GM18873 (cell line): ENCODE results near the gene SMAD6.

Source experiments
- ATAC-seq: cut with Tn5 transposase; IDR thresholded peaks from one replicate; pipeline ENCODE4 v1.9.1; 2021; ENCODE audit warnings: mild to moderate bottlenecking, moderate library complexity, moderate number of reproducible peaks; ENCODE audit not compliant: unreplicated experiment, low FRiP score

The SMAD6 gene

GRCh38 chr15:66718220-66718988, 16.4 kb downstream of the SMAD6 start:
- ATAC-seq = no peak

DNA sequence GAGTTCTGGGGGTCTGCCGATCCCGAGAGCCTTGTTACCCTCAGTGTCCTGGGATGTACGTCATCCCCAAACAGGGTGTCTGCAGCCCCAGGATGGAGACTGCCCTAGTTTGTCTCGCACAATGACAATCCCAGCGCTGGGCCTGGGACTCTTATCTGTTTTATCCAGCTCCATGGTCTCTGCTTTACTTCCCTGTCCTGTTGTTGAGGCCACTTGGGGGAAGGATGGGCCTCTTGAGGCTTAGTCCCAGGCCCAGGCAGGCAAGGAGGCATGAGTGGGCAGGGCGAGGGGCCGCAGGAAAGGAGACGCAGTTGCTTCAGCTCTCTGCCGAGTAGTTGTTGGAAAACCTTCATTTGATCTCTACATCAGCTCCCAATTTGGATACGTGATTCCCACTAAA, 17.4 kb downstream of the SMAD6 start:
- no peak for ATAC-seq

- no peak for ATAC-seq
These were observed 18.4 kb downstream of the SMAD6 start for GRCh38 chr15:66720206-66721010.

DNA sequence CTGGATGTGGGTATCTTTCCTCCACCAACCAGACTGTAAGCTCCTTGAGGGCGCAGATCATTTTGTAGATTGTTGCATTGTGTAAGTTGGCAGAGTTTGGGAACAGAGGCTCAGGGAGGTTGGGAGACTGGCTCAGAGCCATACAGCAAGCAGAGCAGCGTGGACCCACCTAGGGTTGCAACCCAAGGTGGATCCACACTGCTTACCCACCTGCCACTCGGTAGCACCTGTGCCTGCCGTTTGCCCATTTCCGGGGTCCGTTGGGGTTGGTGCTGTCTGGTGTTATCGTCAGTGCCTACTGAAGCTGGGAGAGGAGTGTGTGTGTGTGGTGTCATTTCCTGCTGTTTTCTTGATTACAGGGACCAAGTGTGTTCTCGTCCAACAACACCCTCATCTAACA, 19.0 kb downstream of the SMAD6 start:
- no peak for ATAC-seq

- no peak for ATAC-seq
These were observed 19.5 kb downstream of the SMAD6 start for GRCh38 chr15:66721501-66721937.

GRCh38 chr15:66721954-66722353, 19.9 kb downstream of the SMAD6 start:
- ATAC-seq = no peak

DNA sequence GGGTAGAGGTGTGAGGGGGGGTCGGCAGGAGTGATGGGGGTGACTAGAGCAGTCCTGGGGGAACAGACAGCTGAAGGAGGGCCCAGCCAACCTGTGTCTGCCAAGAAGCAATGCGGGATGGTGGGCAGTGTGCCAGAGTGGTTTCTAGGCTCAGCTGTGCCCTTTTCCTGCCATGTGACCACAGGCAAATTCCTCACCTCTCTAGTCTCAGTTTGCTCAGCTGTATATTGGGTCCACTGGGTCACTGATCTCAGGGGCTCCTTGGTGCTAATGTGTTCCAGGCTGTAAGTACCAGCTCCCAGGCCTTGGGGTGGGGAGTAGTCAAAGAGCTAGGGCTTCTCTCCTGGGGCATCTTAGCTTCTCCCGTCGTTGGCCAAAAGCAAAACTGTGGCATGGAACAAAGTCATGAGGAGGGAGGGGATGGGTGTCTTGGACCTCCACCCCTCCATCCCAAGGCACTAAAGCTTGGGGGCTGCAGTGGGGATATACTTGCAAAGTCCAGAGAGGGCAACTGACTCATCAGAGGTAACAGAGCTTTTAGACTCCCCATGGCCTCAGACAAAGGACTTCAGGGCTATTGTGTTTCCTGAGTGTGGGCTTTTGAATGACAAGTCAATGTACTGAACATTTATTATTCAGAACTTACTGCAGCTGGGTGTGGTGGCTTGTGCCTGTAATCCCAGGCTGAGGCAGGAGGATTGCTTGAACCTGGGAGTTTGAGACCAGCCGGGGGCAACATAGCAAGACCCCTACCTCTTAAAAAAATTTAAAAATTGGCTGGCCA, 20.9 kb downstream of the SMAD6 start:
- ATAC-seq = no peak

DNA sequence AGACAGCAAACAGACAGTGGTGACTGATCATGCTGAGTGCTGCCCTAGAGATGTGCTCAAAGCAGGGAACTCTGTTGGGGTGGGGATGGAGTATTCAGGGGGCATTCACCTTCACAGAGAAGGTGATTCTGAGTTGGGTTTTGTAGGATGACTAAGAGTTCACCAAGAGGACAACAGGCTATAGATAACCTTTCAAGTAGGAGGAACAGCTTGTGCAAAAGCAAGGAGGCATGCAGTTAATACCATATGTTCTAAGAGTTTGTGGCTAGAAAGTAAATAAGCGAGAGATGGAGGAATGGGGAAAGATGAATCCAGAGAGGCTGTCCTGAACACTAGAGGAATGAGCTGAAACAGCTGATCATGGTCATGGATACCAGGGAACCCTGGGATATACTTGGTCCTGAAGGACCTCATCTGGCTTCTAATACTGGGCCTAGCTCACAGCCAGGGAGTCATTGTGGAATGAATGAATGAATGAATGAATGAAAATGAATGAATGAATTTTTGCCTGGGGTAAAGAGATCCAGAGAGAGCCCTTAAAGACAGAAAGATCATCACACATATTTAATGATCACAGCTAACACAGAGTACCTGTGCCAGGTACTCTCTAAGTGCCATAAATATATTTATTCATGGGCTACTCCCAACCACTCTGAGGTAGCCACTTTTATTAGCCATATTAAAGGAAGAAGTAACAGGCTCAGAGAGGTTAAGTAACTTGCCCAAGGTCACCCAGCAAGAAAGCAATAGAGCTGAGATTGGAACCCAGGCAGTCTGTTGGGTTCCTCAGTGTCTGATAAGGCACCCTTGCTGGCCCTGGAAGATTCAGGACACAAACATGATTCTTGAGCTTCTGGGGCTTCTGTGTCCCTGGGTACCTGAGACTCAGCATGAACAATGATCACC, 22.0 kb downstream of the SMAD6 start:
- no peak for ATAC-seq

DNA sequence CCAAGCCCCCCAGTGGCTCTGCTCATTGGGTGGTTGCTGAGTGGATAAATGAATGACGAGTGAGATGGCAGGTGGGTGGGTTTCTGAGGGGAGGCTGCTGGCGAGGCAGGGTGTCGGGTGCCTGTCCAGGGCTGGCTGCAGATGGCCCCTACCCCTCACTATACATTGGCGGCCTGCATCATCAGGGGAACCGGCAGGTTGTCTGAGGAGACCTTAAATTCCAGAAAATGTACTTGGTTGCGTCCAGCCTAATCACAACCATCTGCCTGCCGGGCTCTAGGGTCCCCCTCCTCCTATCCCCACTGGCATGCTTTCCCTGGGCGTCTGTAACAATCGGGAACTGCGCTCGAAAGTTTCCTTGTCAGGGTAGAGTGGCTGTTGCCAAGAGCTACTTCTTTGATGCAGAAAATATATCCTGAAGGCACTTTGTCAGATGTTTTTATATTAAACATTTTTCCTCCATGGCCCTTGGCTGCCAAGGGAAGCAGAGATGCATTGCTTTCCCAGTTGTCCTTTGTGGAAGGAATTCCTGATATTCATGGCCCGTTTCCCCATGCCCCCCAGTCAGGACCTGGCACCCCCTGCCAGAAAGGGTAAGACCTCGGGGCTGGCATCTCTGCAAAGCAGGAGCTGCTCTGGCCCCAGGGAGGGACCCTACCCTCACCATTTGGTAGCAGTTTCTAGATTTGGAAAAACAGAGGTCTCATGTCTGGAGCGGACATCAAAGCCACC, 22.9 kb downstream of the SMAD6 start:
- no peak for ATAC-seq

DNA sequence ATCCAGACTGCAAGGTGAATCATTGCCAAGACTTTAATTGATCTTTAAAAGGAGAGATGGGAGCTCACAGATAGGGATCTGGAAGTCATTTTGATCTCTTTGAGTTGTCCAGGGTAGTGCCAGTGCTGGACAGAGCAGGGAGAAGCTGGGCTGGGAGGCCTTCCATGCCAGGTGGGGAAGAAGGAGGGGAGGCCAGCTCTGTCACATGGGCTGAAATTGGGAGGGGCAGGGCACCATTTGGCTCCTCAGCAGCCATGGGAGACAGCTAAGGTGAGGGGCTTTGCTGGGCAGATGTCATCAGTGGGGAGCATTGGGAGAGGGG, 23.4 kb downstream of the SMAD6 start:
- no peak for ATAC-seq

DNA sequence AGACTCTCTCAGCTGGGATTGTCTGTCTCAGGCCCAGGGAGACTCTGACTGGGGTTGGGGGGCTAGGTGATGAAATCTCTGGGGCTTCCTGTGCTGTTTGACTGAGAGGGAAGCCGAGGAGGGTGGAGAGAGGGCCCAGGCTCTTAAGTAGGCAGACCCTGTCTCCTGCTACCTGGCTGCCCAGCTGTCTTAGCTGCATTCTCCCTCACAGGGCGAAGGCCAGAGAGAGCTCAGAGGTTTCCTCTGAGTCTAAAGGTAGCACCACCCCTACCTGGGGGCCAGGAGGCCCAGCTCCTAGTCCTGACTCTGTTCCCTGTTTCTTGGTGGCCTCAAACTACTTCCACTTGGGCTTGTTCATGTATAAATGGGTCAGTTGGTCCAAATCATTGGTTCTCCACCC, 24.4 kb downstream of the SMAD6 start:
- ATAC-seq = no peak

GRCh38 chr15:66729331-66729951, 27.4 kb downstream of the SMAD6 start:
- no peak for ATAC-seq

DNA sequence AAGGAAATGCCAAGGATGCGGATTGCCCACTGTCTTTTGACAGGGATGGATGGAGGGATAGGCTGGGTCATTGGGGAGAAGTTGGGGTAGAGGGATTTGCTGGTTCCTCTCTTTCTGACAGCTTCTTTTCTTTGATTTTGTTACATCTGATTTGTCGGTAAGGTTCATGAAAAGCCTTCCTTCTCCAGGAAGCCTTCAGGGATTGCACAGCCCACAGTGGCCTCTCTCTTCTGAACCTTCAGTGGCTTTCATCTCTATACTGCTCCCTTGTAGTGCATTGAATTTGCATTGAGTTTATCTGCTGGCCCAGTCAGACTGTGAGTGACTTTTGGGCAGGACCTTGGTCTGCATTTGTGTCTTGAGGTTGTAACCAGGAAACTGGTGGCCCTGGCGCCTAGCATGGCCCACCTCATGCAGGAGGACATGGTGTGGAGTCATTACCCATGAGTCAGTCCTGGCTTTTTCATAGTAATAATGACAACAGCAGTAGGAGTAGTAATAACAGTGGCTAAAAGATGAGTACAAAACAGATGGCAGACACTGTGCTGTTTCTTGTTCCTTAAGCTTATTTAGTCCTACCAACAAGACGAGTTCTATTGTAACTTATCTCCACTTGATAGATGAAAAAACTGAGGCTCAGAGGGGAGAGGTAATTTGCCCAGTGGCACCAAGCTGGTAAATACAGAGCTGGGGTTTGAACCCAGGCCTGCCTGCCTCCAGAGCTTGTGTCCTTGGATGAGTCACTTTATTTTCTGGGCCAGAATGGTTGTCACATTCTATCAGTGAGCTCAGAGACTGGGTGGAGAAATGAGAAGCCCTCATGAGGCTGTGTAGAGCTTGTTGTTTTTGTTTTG, 28.4 kb downstream of the SMAD6 start:
- ATAC-seq = no peak

GRCh38 chr15:66733976-66734375, 31.9 kb downstream of the SMAD6 start:
- no peak for ATAC-seq

DNA sequence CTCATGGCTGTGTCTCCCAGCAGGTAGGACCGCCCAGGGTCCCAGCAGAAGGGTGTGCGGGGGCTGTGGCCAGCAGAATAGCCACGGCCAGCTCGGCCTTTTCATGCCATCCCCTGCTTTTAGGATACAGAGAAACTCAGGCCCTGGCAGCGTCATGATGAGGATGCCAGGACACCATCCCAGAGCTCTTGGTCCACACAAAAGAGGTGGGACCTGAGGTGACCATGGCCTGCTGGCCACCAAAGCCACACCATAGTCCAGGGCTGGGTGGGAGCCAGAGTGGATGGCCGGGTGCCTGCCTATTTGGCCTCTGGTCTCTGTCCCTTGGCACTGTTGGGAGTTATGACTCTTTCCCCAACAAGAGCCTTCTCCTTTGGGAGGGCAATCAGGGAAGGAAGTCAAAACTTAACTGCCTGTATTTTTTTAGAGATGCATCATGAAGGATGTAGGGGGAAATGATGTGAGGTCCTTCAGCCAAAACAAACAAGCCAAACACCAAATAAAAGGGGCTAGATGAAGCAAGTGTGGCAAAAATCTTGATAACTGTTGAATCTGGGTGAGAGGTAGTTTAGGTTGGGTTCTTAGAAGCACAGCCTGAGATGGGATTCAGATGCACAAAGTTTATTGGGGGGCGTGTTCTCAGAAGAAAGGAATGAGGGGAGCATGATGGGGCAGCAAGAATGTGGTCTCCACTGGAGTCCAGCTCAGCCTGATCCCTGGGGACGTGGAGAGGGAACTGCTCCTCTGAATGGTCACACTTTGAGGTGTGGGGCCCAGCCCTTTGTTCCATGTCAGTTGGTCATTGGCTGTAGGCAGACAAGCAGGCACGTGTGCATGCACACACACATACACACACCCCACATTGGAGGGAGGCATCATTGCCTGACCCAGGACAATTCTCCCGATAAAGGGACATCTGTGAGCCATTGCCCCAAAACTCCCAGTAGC, 33.2 kb downstream of the SMAD6 start:
- no peak for ATAC-seq

DNA sequence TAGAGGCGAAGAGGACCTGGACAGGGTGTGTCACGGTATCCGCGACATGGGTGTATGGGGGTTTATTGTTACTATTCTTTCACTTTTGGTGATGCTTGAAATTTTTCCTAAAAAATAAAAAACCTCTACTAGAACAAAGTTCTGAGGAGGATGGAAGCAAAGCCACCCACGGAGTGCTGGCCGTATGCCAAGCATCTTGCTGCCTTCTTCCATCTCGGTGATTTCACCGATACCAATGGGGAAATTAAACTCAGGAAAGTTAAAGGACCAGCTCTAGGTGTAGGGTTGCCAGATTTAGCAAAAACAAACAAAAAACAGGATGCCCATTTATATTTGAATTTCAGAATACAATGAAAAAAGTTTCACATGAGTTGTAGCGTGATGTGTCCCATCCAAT, 33.9 kb downstream of the SMAD6 start:
- ATAC-seq = no peak
